GM19395 (cell line): Measurements from ENCODE around the gene TMEM167B.
"Not testable (repeated sequence)": the region's sequence is repeated elsewhere in the genome, so short reads cannot be mapped to it uniquely, and the experiment has no call there.

Source experiments
- ATAC-seq: cut with Tn5 transposase; IDR thresholded peaks from one replicate; pipeline ENCODE4 v1.9.1; 2021; ENCODE audit warnings: mild to moderate bottlenecking, moderate library complexity; ENCODE audit not compliant: unreplicated experiment

TMEM167B gene

DNA sequence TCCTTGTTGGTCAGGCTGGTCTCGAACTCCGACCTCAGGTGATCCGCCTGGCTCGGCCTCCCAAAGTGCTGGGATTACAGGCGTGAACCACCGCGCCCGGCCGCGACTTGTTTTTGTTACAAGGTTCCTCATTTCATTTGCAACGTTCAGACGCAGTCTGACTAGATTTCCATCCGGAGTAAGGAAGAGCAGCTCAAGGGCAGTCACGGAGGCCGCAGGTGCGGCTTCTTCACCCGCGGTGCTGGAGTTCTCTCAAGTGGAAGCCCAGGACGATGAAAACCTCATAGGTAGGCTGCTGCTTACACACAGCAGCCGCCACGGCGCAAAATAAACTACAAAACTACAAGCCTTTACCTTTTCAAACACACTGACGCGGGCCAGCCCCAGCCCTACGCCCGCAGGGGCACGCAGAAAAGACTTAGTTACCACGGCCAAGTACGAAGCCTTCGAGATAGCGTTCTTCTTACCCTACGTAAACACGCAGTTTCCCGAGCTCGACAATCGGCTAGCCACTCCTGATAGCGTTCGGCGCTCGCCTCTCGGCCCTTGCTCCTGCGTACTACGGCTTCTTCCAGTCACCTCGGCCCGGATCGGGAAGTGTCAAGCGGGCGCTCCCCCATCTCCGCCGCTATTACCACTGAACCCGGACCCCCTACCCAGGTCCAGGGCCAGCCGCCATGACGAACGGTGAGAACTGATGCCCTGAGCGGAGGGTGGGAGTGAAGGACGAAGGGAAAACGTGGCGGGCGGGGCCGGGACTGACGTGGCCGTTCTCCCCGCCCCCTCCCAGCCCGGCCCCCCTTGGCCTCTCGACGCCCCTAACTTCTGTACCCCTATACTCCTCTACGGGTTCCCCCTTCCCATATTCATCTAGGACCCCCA lies at the start of gene TMEM167B:
Gene TMEM167B (plus strand): TSS at position 569 of the 882 bp plus-strand sequence. CDS start 109 bp downstream, at position 678.
- ATAC-seq: peak; percentile 89

DNA sequence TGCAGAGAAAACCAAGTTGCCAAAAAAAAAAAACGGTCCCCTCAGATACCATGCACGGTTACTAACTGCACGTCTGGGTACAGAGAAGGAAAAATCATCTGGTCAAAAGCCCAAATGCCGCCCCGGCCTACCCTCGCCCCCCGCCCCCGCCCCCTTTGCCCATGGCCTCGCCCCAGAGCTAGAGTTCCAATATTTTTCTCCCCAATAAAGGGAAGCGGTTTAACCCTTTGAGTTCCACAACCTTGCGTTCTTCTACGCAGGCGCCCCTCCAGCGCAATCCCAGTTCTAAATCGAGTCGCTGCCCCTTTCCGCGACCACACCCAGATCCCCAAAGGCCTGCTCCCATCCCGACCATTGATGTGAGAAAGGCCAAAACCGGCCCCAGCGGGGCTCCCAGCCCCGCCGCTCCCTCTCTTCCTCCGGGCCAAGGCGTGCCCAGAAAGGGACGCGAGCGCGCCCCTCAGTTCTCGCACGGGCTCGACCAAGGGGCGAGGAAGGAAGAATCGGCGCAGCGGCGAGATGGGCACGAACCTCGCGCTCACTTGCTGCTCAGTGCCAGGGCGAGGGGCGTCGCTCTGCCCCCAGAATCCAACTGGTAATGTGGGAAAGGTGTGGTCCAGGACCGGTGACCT lies 49.5 kb upstream of the TMEM167B start:
- ATAC-seq: peak; percentile 45

DNA sequence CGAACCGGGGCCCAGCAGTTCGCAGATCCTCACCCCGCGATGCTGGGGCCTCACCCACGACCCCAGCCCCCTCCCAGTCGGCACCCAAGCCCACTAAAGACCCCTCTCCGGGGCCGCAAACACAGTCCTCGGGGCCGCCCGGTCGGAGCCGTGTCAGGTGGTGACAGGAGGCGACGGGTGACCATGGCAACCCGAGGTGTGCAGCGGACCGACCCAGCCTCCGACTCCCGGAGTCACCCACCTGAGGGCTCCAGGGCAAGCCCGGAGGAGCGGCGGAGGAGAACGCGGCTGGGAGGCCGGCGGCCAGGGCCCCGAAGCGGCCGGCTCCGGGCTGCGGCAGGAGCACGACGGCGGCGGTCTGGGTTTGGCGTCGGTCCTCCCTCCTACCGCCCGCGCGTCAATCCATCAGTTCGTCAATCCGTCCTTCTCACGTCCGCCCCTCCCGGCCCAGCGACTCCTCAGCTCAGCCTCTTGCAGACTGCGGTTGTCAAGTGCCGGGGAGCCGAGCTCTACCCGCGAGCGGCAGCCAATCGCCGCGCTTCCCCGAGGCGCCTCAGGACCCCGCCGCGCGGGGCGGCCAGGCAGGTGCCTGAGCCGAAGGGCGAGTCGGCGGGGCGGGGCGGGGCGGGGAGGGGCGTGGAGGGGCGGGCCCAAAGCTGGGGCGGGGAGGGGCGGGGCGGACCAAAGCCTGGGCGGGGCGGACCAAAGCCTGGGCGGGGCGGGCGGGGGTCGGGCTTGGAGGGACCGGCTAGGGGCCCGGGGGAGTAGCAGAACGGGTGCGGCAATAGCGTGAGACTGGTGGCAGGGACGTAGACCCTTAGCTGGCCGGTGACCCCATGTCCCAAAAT lies 48.7 kb upstream of the TMEM167B start, which contains the start of gene WDR47:
Gene WDR47 (minus strand): TSS at position 482 of the 848 bp plus-strand sequence. CDS start 18,590 bp downstream, outside the sequence.
- peak; percentile 92 for ATAC-seq

DNA sequence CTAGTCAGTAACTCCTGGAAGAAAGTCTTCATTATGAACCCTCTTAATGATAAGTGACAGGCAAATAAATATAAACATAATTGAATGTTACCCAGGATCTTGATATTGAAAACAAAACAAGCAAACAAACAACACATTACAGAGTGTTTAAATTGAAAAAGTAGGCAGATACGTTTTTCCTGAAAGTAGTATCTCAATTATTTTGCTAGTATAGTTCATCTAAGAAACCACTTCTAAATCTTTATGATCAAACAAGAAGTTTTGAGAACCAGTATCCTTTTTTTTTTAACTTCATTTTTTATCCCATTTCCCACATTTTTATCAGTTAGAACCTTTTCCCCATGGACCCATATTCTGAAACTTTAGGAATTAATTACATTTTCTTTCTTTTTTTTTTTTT lies 45.0 kb upstream of the TMEM167B start:
- no peak for ATAC-seq

DNA sequence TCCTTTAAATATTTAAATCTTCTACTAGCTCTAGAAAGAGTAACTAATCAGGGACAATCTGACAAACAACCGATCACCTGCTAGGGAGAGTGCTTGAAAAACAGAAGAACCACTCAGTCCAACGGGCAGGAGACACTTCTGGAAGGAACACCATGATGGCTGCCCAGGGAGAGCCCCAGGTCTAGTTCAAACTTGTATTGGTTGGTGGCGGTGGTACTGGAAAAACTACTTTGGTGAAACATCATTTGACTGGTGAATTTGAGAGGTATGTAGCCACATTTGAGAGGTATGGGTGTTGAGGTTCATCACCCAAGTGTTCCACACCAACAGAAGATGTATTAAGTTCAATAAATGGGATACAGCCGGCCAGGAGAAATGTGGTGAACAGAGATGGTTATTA lies 43.9 kb upstream of the TMEM167B start:
- ATAC-seq: no peak

DNA sequence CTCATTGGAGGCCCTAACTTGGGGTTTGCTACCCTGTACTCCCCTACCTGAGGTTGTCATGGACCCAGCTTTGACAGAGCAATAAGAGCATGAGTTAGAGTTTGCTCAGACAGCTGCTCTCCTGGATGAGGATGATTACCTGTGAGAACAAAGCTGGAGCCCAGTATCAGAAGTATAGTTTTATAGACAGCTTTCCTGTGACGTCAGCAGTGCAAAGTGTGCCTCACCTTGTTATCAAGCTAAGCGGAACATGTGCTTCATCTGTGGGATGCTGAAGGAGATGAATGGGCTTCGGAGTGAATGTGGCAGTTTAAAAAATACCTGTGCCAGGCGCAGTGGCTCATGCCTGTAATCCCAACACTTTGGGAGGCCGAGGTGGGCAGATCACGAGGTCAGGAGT lies 43.2 kb upstream of the TMEM167B start:
- ATAC-seq: no peak

DNA sequence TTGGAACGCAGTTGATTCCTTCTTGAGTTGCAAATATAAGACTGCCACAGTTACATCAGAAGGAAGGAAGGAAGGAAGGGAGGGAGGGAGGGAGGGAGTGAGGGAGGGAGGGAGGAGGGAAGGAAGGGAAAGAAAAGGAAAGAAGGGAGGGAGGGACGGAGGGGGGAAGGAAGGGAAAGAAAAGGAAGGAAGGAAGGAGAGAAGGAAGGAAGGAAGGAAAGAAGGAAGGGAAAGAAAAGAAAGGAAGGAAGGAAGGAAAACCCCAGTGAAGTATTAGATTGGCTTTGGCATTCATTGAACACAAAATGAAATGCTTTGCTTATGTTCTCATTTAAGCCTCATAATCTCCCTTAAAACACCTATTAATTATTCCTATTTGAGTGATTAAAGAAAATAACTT lies 42.2 kb upstream of the TMEM167B start:
- no peak for ATAC-seq

DNA sequence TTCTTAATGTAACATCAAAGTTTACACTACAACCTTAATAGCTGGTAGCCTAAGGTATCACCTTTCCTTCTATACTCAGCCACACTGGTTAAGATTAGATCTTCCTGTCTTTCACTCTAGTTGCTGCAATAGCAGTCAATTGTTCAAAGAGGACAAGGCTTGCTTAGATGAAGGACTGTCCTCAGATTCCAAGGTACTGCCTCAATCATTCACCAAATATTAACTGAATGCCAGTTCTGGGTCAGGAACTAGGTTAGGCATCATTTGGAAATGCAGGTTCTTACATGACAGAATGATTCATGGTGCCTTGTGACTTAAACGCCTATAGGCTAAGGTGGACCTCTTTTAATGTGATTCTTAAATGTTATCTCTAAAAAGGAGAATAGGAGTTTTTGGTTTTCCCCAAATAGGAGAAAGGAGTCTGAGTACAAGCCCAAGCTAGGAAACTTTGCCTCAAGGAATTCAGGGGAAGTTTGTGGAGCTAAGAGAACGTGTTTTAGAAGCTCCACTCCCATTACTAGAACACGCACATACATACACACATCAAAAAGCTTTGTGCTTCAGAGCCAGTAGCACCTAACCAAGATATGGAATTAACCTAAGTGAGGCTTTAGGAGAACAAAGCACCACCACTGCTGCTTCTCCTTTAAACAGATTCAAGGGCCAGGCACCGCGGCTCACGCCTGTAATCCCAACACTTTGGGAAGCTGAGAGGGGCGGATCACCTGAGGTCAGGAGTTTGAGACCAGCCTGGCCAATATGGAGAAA lies 40.2 kb upstream of the TMEM167B start:
- no peak for ATAC-seq

DNA sequence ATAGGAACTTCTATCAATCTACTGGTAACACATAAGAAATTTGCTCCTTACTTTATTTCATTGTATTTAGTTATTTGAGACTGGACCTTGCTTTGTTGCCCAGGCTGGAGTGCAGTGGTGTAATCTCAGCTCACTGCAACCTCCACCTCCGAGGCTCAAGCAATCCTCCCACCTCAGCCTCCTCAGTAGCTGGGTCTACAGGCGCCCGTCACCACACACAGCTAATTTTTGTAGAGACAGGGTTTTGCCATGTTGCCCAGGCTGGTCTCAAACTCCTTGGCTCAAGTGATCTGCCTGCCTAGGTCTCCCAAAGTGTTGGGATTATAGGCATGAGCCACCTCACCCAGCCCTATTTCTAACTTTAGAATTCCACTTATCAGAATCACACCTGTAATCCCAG lies 38.4 kb upstream of the TMEM167B start:
- not testable (repeated sequence) for ATAC-seq

DNA sequence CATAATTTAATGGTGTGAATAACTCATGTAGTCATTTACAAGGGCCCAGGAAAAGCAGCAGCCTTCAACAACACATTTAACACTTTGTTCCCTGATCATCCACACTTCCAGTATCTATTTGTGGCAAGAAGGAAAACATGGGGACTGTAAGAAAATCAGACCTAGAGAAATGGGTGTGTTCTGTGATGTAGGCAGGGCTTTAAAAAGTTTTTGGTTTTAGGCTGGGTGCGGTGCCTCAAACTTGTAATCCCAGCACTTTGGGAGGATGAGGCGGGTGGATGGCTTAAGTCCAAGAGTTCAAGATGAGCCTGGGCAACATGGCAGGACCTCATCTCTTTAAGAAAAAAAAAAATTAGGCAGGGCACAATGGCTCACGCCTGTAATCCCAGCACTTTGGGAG lies 34.5 kb upstream of the TMEM167B start:
- no peak for ATAC-seq

DNA sequence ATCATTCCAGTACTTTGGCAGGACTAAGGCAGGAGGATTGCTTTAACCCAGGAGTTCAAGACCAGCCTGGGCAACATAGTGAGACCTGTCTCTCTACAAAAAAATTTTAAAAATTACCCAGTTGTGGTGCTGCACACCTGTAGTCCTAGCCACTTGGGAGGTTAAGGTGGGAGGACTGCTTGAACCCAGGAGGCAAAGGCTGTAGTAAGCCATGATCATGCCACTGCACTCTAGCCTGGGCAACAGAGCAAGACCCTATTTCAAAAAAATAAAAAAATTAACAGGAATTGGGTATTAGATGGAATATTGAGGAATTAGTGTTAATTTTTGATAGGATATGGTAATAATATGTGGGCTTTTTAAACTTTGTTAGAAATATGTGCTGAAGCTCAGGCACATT lies 31.5 kb upstream of the TMEM167B start:
- ATAC-seq: no peak

DNA sequence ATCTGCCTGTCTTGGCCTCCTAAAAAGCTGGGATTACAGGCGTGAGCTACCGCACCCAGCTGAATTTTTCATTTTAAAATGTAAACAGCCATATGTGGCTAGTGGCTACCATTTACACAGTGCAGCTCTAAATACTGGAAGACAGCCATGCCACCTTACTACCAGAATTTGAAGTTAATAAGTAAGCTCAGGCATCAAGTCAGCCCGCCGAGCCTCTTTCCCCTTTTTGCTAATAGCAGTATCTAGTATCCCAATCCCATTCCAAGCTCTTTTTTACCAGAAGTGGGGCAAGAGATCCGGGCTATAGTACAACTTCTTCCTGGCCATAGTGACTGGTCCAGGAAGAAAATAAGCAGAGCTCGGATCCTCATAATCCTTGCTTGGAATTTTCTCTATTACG lies 29.9 kb upstream of the TMEM167B start:
- no peak for ATAC-seq

DNA sequence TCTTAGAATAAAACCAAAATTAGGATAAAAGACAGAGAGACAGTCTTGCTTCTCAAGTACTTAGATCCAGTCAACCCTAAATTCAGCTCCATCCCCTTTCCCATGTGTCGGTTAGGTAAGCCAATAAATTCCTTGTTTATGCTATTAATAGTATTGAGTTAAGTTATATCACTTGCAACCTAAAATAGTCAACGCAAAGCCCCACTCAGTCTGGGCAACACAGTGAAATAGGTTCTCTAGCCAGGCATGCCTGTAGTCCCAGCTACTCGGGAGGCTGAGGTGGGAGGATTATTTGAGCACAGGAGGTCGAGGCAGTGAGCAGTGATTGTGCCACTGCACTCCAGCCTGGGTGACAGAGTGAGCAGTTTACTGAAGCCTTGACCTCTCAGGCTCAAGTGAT lies 29.4 kb upstream of the TMEM167B start:
- no peak for ATAC-seq

DNA sequence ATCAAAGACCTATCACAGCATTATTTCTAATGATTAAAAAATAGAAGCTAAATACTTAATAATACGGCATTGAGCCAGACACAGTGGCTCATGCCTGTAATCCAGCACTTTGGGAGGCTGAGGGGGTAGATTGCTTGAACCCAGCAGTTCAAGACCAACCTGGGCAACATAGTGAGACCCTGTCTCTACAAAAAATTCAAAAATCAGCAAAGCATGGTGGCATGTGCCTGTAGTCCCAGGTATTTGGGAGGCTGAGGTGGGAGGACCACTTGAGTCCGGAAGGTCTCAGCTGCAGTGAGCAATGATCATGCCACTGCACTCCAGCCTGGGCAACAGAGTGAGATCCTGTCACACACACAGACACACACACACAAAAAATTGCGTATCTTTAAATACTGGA lies 25.4 kb upstream of the TMEM167B start:
- no peak for ATAC-seq

DNA sequence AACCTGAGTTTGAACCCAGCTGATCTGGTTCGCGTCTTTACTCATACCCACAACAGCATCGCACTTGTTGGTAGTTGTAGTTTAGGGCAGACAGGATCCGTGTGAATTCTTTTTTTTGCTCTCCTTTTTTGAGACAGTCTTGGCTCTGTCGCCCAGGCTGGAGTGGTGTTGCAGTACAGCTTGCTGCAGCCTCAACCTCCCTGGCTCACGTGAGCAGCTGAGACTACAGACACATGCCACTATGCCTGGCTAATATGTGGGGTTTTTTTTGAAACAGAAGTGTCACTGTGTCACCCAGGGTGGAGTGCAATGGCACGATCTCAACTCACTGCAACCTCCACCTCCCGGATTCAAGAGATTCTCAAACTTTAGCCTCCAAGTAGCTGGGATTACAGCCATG lies 22.7 kb upstream of the TMEM167B start:
- ATAC-seq: no peak

DNA sequence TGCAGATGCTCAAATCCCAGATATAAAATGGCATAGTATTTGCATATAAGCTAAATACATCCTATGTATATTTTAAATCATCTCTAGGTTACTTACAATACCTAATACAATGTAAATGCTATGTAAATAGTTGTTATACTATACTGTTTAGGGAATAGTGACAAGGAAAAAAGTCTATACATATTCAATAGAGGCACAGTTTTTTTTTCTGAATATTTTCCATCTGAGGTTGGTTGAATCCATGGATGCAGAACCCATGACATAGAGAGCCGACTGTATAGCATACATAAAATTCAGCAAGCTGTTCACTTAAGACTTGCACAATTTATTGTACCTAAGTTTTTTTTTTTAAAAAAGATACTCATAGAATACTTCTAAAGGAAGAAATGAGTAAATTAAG lies 21.3 kb upstream of the TMEM167B start:
- ATAC-seq: no peak

DNA sequence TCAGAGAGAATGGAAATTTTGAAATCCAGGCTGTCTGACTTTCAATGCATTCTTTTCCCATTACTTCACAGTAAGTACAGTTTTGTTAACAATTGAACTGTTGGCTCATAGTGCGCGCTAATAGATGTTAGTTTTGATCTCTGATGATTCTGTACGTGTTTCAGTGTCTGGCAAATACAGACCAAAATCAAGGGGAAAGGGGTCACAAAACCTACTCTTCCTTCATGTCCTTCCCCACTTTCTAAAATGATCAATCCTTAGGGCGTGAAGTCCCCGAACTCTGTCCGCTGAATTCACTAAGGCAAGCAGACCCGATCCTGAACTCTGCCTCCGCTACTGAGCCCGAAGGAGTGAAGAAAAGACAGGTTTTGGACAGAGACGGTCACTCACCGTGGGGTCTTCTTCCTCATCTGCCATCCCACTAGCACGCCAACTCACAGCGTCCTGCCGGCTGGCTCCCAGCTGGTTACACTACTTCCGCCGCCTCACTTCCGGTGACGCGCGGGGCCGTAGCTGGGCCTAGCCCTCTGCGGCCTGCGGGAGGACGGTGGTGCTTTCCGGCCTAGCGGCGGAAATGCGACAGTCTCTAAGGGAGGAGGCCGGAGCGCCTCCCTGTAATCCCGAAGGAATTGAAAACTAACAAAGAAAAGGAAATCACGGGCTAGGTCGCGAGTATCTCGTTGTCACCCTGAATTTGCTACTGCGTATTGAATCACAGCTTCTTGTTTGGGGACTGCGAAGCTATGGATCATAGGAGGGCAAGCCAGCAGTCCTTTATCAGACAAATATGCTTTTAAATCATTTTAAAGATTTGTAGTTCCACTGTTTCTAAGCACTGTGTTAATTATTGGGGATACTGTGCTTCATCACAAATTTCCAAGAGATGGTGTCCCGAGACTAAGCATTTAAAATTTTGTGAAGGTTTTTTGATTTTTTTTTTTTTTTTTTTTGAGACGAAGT lies 14.8 kb upstream of the TMEM167B start, which contains the start of gene TAF13:
Gene TAF13 (minus strand): TSS at position 473 of the 960 bp plus-strand sequence. CDS start 56 bp downstream, at position 417.
- peak; percentile 99 for ATAC-seq

DNA sequence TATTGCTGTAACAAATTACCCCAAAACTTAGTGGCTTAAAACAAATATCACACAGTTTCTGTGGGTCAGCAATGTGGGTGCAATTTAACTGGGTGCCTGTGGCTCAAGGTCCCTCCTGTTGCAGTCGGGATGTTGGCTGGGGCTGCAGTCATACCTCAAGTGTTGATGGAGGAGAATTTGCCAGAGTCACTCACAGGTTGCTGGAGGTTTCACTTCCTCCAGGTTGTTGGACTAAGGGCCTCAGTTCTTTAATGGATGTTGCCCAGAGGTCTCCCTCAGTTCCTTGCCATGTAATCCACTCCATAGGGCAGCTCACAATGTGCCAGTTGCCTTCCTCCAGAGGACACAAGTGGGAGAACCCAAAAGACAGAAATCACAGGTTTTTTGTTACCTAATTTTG lies 12.2 kb upstream of the TMEM167B start:
- ATAC-seq: no peak

DNA sequence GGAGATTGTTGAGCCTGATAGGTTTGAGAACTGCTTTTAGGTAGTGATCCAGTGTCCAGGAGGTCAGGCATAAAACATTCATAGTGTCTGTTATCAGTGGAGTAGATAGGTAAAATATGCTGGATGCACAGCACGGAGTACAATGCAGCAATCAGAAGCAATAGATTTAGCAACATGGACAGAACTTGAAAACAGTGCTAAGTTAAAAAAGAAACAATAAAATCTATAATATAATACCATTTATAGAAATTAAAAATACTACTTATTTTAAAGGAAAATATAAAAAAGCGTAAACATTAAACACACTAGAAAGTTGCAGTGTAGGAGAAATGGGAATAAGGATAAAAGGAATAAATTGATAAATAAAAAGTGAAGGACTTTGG lies 11.3 kb upstream of the TMEM167B start:
- ATAC-seq: no peak
